GM18951 (cell line): ENCODE data around the gene VPS35L.

Experiments
- POLR2A ChIP-seq: IDR thresholded peaks from 4 replicates; pipeline ENCODE4 v1.6.1; 2011; ENCODE audit warnings: mild to moderate bottlenecking; ENCODE audit not compliant: insufficient read length, insufficient read depth; ENCODE audit errors: extremely low read depth
- in situ Hi-C: fragments of 300-500 bp; cut with MboI; formaldehyde crosslinking; loops from one replicate; pipeline ENCODE4 v1.12.0; 2022; ENCODE audit warnings: low sequenced_read_pairs, mixed read lengths, inconsistent platforms; ENCODE audit not compliant: unreplicated experiment

The VPS35L gene

DNA sequence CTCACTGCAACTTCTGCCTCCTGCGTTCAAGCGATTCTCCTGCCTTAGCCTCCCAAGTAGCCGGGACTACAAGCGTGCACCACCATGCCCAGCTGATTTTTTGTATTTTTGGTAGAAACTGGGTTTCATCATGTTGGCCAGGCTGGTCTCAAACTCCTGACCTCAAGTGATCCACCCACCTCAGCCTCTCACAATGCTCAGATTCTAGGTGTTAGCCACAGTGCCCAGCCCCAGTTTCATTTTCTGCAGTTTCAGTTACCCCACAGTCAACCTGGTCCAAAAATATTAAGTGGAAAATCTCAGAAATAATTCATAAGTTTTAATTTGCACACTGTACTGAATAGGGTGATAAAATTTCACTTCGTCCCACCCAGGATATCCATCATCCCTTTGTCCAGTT is 133.8 kb downstream of the VPS35L start:
- in situ Hi-C loops = no loop called here
- no peak for TF ChIP-seq POLR2A

GRCh38 chr16:19690196-19690595 is 134.7 kb downstream of the VPS35L start:
- TF ChIP-seq POLR2A = no peak
- in situ Hi-C loops = no loop called here

DNA sequence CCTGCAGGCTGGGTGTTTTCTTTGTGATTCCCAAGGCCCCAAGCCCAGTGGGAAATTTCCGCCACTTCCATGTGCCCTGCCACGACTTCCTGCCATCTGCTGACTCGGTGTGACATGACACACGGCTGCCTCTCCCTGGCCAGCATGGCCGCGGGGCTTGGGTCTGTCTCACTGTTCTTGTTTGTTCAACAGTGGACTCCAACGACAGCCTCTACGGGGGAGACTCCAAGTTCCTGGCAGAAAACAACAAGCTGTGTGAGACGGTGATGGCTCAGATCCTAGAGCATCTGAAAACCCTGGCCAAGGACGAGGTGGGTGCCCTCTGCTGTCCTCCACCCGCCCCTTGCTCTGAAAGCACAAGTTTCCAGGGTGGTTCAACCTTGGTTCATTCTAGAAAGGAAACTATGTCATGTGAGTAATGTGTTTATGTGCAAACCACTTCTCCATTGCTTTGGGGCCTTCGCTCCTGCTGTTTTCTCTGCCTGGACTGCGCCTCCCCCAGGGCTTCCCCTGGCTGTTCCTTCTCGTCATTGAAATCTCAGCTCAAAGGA is 135.7 kb downstream of the VPS35L start:
- in situ Hi-C loops = no loop called here
- no peak for TF ChIP-seq POLR2A

DNA sequence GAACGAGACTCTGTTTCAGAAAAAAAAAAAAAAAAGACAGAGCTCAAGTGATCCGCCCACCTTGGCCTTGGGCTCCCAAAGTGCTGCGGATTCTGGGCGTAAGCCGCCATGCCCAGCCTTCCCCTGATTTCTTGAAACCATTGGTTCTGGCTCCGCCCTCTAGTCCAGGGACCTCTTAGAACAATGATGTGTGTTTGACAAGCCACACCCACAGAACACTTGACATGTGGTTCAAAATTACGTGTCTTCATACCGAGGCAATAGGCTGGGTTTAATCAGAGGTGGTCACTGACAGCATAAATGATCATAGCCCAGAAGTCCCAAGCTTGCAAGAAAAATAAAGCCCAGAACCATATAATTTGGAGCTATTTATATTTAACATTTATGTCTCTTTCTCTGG is 139.5 kb downstream of the VPS35L start:
- no peak for TF ChIP-seq POLR2A
- in situ Hi-C loops = no loop called here

DNA sequence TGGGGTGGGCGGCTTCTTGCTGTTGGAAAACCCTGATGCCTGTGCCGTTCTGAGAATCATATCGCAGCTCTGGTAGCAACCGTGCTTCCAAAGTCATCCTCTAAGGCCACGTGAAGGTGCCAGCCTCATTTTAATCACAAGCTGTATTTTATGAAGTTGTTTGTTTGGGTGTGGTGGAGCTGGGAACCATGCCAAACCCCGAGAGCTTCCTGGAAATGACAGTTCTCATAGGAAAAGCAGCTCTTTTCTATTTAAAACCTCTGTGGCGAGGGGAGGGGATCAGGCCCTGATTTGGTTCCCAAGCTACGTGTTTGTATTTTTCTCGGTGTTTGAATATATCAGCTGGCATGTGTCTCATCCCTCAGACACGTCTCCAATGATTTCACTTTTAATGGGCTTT is 140.8 kb downstream of the VPS35L start:
- no peak for TF ChIP-seq POLR2A

GRCh38 chr16:19696961-19697360 is 141.5 kb downstream of the VPS35L start:
- in situ Hi-C loops = no loop called here
- no peak for TF ChIP-seq POLR2A

More for the DNA sequence above, 140.8 kb downstream of the VPS35L start:
- in situ Hi-C loops = no loop called here

DNA sequence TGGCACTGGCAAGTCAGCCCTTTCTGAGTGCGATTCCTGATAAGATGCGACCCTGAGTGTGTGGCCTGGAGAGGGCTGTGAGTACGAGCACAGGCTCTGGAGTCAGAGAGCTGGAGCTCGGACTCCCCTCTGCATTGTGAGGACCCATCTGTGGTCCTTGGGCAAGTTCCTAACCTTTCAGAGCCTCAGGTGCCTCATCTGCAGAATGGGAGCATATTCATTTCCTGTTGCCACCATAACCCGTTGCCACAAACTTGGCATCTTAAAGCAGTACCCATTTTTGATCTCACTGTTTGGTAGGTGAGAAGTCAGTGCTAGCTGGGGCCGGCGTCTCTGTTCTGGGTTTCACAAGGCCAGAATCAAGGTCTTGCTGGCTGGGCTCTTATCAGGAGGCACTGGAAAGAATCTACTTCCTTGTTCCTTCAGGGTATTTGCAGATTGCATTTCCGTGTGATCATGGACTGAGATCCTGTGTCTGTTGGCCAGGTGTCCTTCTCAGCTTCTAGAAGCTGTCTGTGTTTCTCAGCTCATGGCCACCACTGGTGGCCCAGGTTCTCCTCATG is 142.3 kb downstream of the VPS35L start:
- TF ChIP-seq POLR2A = no peak
- in situ Hi-C loops = no loop called here

- in situ Hi-C loops = no loop called here
Observed at GRCh38 chr16:19698480-19699465, 143.3 kb downstream of the VPS35L start.

GRCh38 chr16:19699472-19699871 is 144.0 kb downstream of the VPS35L start:
- in situ Hi-C loops = no loop called here
- no peak for TF ChIP-seq POLR2A

More at GRCh38 chr16:19698480-19699465, 143.3 kb downstream of the VPS35L start:
- no peak for TF ChIP-seq POLR2A

DNA sequence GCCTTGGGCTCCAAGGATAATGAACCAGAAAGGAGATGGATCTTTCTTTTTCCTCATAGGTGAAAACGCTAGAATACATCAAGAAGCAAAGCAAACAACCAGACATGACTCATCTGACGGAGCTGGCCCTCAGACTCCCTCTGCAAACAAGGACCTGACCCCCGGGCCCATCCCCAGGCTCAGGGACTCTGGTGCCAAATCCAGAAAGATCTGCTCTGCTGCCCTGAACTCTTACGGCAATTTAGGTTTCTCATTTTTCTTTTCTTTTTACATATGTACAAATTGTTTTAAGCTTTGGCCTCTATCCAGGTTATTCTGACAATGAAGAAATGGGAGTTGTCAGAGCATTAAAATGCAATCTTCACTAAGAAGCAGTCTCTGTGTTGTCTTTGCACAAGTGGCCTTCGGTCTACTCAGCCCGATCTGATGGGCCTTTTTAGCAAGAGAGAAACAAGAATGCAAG is 144.8 kb downstream of the VPS35L start:
- no peak for TF ChIP-seq POLR2A
- in situ Hi-C loops = loop anchor here (25.0 kb wide), 1 partner anchor 187 kb away; the partner anchor contains the start of gene GPRC5B

DNA sequence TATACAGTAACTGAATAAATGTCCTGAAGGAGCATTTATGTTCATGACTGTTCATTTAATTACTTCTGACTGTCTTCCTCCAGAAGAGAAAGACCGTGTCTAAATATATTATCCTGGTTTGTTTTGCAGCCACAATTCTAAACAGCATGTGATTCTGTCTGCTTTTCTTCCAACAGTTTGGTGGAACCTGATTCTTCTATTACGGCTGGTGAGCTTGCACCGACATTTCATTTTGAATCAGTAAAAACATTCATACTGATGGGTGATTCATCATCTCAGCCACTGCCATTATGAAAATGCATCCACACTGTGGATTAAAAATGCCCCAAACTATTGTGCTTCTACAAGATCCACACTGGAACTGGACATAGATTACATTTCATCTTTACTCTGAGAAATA is 145.6 kb downstream of the VPS35L start:
- TF ChIP-seq POLR2A = no peak
- in situ Hi-C loops = loop anchor here (25.0 kb wide), 1 partner anchor 186 kb away; the partner anchor contains the start of gene GPRC5B

GRCh38 chr16:19703172-19703889 is 147.8 kb downstream of the VPS35L start:
- in situ Hi-C loops = loop anchor here (25.0 kb wide), 1 partner anchor 184 kb away; the partner anchor contains the start of gene GPRC5B
- TF ChIP-seq POLR2A = no peak
